Middle frontal gyrus (tissue), 1 donor: ENCODE results near the gene IMPDH2.

Experiments
- DNase-seq: peaks from one replicate; pipeline ENCODE4 v3.0.0-alpha.2; 2015; ENCODE audit warnings: low spot score; ENCODE audit errors: extremely low spot score

Gene IMPDH2

DNA sequence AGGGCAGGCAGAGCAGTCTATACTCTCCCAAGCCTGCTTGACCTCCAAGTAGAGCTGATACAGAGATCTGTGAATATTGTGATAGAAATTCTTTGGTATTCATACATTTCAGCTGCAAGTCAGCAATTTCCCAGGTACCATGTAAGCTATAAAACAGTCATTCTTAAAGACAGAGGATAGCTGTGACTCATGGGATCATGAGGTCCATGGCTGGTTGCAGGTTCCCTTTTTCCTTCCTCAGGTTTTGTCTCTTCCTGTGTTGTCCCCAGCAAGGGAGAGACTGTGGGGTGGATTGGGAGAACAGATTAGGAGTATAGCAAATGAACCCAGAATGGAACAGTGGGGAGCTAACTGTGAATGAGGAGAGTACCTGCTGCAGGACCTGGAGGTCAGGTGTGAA lies 44.5 kb downstream of the IMPDH2 start:
- DNase-seq, result no peak

DNA sequence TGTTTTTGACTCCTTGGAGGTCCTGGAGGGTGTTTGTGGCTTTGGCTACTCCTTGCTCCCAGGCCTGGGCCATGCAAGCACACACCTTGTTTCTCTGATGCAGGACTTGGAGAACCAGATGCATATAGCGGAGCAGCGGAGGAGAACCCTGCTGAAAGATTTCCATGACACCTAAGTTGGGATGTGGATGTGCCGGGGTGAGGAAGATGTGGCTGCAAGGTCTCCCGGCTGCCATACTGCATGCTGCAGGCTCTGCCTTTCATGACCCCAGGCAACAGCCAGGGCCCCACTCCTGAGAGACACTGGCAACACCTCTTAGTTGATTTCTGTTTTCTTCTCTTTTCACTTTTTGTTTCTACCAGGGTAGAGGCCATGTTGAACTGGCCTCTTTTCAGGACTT lies 46.1 kb downstream of the IMPDH2 start:
- DNase-seq, result no peak

DNA sequence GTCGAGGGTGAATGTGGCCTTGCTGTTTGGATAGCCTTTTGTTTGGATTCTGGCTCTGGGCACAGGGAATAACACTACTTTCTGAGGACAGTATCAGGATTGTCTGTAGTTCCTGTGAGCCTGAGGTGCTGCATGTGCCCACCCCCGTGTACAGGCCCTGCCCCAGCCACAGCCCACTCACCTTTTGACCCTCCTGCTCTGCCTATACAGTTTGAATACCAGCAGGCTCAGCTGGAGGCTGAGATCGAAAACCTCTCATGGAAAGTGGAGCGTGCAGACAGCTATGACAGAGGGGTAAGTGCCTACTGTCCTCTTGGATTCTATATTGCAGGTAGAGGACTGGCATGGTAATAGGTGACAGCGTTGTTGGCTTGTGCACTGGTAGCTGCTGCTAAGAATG lies 46.5 kb downstream of the IMPDH2 start:
- no peak for DNase-seq

DNA sequence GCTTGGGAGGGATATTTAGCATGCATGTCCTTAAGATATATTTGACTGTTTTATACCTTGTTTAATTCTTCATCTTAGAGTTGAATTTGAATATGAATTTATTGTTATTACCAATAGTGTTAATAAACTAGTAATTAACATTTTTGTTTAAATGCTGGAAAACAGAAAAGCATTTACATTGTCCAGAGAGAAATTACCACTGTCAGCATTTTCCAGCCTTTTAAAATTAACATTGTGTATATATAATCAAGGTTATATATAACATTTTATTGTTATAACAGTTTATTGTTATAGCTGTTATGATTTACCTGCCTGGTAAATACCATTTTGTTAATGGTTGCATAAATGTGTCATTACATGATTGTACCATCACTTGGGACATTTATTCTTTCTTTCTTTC lies 47.2 kb downstream of the IMPDH2 start:
- DNase-seq, result no peak

DNA sequence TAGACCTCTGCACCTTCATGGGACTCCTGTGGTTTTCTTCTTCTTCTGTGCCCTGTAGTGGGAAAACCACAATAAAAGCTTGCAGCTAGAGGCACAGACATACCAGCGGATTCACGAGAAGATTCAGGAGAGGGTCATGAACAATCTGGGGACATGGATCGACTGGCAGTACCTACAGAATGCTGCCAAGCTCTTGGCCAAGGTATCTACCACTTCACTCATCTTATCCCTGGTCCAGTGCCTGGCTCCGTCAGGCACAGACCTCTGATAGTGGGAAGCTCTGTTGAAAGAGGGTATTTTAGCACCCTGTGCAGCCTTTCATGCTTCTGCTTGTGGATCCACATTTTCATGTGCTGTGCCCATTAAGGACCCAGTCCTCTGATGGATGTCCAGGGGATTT lies 48.9 kb downstream of the IMPDH2 start:
- DNase-seq, result no peak

DNA sequence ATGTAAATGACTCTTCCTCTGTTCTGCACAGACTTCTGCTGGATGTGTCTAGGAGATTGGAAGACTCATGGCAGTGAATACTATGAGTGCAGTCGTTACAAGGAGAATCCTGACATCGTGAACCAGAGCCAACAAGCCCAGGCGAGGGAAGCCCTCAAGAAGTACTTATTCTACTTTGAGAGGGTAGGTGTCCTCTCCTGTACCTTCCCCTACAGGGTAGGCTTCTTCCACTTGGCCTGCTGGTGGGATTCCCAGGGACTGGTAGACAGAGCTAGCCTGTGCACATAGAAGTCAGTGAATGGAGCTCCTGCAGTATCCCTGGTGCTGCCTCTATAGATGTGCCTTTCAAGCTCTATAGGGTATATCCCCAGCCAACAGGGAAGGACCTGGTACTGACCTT lies 49.7 kb downstream of the IMPDH2 start:
- DNase-seq, result no peak
